ENCODE results near the gene ATG5.

GRCh38 chr6:106321940-106322339, 3.6 kb downstream of the ATG5 start:
- TF ChIP-seq CTCF (IDR thresholded peaks at IDR 0.05), result no peak
- no peak for TF ChIP-seq POLR2A (IDR thresholded peaks at IDR 0.05)

All from heart left ventricle (tissue), 13 donors.